ENCODE results near the gene SKOR1. TPM values are rescaled to one million over a fixed set of nuclear protein-coding genes. Genes with fewer than 3 reads are reported as not detected.

Gene SKOR1, protein sequence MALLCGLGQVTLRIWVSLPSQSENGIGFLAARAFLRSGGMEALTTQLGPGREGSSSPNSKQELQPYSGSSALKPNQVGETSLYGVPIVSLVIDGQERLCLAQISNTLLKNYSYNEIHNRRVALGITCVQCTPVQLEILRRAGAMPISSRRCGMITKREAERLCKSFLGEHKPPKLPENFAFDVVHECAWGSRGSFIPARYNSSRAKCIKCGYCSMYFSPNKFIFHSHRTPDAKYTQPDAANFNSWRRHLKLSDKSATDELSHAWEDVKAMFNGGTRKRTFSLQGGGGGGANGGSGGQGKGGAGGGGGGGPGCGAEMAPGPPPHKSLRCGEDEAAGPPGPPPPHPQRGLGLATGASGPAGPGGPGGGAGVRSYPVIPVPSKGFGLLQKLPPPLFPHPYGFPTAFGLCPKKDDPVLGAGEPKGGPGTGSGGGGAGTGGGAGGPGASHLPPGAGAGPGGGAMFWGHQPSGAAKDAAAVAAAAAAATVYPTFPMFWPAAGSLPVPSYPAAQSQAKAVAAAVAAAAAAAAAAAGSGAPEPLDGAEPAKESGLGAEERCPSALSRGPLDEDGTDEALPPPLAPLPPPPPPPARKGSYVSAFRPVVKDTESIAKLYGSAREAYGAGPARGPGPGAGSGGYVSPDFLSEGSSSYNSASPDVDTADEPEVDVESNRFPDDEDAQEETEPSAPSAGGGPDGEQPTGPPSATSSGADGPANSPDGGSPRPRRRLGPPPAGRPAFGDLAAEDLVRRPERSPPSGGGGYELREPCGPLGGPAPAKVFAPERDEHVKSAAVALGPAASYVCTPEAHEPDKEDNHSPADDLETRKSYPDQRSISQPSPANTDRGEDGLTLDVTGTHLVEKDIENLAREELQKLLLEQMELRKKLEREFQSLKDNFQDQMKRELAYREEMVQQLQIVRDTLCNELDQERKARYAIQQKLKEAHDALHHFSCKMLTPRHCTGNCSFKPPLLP
- 0.22 TPM in 2 replicates for total RNA-seq

DNA sequence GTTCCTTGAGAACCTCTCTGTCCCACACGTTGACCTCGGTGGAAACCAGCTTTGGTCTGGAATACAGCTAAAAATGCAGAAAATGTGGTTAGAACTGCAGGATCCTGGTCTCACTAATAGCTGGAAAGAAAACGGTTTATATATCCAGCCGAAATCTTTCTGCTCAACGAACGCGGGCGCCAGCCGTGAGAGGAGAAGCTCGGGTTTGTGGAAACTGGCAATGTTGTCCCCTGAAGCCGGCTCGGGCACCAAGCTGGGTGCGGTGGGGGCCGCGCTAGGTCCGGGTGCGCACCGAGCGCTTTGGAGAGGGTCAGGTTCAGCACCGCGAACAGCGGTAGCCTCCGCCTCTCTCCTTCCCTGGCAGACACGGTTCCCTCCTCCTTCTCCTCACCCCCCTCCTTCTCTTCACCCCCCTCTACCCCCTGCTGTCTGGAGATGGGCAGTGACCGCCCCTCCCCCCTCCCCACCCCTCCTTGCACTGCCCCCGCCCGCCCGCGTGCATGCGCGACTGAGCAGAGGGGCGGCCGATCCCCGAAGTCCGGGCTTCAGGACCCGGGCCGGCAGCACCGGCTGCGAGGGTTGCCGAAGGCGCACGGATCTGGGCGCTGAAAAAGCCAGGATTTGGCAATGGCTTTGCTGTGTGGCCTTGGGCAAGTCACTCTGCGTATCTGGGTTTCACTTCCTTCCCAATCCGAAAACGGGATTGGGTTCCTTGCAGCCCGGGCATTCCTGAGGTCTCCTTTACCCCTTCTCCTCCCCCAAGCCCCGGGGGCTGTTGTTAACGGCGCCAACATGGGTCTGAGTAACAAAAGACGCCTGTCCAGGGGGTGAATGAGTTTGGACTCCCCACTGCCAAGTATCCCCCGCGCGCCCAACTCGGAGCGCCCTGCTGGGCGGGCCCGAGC, at the start of gene SKOR1:
TSS of gene SKOR1 (plus strand) at position 534 of the 905 bp plus-strand sequence. CDS start at position 628, 94 bp downstream.
- intact Hi-C loops (cut with micrococcal nuclease), result loop anchor here (10.0 kb wide), 1 partner anchor 170 kb away; no protein-coding TSS in a partner anchor

DNA sequence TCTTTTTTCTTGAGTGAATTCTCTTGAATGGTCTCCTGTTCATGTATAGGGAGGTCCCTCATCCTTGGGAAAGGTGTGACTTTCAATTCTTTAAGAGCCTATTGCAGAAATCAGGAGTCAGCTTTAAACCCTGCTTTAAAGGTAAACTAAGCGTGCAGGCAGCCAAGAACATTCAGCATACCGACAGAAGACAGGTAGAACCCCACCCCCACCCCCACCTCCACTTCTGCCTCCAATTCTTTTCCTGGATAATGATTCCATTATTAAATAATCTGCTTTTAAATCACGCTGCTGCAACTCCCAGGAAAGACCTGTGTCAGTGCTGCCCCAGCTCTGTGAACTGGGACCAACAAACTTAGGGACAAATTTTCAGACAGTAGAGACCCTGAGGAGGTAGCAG, 49.3 kb upstream of the SKOR1 start:
- intact Hi-C loops (cut with micrococcal nuclease), result no loop called here

DNA sequence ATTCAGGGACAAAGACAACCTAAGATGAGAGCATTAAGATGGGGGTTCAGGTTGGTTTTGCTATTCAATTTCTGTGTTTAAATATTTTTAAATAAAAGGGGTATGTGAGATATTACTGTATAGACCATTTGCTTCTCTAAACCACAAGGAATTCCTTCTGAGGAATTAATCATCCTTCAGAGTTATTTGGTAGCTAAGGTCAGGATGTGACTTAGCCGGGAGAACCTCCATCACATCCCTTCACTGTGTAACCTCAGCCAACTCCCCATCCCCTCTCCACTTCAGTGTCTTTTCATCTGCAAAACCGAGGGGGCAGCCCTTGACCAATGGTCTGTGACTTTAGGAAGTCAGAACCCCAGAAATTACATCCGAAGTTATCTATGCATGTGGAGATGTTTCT, 48.7 kb upstream of the SKOR1 start:
- intact Hi-C loops (cut with micrococcal nuclease), result no loop called here

DNA sequence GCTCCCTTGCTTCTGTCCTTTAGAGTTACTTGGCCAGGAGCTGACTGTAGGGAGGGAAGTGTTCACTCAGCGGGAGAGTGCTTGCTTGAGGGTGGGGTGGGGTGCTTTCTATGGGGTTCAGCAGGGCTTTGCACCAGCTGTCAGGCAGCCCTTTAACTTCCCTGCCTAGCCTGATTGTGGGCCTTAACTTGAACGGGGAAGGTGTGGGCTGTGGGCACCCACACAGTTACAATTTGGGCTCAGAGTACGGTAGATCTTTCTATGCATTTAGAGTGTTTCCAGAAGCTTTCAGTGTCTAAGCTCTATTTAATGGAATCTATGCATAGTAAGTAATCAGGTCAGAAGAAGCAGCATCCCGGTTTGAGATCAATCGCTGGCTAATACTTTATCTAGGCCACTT, 48.2 kb upstream of the SKOR1 start:
- intact Hi-C loops (cut with micrococcal nuclease), result no loop called here

DNA sequence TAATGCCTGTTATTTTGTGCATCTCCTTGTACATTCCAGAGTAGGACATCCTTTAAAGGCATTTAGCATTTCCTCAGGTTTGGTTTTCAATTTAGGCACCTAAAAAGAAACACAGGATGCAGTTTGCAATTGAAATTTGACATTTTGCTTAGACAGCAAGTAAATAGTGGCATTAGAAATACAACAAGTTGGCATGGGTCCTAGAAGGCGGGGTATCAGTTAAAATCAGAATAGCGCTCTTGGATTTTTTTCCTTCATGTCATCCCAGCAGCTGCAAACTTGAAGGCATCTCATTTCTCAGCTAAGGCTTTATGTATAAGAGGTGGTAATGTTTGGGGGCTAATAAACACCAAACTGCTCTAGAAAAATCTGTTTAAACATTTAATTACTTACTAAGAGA, 47.5 kb upstream of the SKOR1 start:
- intact Hi-C loops (cut with micrococcal nuclease), result no loop called here

DNA sequence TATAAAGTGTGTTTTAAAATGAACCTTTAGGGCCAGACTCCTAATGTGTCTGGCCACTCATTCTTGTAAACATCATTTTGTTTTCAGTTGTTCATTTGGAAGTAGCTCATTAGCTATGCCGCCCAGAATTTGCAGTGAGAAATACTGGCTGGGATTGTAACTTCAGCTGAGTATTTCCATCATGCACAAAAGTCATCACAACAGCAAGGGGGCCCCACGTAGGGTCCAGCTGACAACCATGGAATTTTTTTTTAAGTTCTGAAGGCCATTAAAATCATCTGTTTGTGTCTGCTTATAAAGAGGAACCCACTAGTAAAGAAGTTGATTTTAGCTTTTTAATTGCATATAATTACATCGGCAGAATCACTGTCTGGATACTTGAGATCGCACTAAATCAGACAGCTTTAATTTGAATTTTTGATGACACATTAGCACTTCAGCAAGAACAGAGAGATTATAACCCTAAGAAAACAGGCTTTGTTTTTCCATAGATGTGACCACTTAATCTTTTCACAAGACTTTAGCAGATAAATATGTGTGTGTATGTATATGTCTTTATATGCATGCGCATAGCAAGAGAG, 46.3 kb upstream of the SKOR1 start:
- intact Hi-C loops (cut with micrococcal nuclease), result no loop called here

DNA sequence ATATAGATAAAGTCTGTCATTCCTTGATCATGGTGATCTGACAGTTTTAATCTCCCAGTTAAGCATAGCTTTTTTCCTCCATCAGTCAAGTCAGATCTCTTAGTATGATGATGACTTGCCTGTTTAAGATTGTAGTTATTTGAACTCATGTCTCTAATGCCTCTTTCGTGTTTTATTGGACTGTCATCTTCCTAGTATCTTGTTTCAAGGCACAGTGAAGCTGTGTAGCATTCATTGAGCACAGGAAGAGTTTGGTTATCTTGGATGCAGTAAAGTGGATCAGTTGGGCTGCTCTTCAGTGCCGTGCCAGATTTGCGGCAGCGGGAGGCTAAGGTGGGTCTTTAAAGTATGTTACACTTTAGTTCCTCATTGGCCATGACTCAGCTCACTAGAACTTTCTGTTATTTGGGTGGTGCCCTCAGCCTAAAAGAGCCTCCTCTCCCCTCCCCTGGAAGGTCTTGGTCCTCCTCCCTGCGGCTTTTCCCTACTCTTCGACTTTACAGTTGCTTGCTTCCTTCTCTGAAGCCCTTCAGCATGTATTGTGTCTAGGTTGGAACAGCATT, 45.7 kb upstream of the SKOR1 start:
- intact Hi-C loops (cut with micrococcal nuclease), result no loop called here

DNA sequence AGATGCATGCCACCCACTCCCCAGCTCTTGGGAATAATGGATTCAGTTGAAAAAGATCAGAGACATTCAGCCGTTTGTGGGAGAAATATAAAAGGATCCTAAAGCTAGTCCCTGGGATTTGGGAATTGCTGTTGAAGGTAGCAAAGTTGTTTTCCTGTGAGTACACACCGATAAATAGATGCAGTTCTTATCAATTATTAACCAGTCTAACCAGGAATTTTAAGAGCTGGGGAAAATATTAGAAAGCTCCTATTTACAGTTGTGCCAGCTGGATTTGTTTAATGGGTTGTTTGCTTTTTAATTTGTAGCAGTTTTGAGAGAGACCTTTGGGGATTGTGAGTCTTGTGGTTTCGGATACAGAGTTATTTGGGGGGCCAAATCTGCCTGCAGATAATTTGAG, 44.2 kb upstream of the SKOR1 start:
- intact Hi-C loops (cut with micrococcal nuclease), result no loop called here

DNA sequence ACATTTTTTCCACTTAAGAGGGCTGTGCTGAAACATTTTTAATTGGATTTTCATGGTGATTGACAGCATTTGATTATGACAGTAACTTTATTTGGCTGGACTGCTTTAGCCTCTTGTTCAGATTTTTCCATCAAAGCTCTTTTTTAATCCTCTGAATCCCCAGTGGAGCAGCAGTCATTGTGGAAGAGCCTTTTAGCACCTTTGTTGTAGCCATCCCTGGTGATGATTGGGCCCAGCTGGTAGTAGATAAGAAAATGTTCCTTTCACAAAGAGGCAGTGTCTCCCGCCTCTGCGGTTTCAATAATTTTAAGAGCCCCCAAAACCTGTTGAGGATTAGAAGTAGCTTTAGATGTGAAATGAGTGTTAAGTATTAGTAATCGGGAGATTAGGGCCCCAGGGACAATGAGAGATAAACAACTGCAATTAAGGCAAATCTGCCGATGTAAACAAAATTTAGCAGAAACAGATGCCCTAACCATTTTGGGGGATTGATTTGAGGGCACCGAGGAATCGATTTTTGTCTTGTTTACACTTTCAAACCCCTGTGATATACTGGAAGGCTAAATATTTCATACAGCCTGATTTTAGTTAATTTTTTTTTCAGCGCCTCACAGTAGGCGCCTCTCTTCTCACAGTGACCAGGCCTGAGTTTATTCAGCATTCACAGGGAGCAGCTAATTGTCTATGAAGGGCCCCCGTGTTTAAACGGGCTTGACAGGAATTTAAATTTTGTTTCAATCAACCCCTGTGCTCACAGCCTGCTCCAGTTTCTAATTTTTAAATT, 43.2 kb upstream of the SKOR1 start:
- intact Hi-C loops (cut with micrococcal nuclease), result no loop called here

DNA sequence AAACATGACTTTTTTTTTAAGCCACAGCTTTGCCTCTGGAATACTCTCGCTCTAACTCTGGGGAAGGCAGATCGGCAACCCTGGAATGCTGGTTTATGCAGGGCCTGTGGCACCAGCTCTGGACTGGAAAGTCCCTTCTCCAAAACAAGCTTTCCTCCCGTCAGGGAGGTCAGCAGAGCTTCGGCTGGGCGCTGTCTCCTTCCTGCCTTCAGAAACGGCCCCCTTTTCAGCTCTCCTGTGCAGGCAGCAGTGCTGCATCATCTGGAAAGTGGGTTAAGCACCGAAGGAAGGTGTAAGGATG, 42.7 kb upstream of the SKOR1 start:
- intact Hi-C loops (cut with micrococcal nuclease), result no loop called here

DNA sequence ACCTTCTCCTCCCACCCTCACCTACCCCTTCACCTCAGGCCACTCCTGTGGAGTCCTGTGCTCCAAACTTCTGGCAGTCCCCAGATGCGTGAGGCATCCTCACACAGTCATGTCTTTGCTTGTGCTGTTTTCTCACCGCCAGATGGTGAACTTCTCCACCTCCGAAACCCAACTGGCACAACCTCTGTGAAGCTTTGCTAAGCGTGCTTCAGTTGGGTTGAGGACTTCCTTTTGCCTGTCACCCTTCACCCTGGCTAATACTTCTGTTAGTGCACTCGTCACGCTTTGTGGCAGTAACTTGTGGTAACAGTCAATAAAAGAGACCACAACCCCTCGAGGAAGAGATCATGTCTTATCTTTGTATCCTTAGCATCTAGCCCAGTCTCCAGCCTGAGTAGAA, 42.0 kb upstream of the SKOR1 start:
- intact Hi-C loops (cut with micrococcal nuclease), result loop anchor here (1.0 kb wide), 1 partner anchor 52 kb away; no protein-coding TSS in a partner anchor

DNA sequence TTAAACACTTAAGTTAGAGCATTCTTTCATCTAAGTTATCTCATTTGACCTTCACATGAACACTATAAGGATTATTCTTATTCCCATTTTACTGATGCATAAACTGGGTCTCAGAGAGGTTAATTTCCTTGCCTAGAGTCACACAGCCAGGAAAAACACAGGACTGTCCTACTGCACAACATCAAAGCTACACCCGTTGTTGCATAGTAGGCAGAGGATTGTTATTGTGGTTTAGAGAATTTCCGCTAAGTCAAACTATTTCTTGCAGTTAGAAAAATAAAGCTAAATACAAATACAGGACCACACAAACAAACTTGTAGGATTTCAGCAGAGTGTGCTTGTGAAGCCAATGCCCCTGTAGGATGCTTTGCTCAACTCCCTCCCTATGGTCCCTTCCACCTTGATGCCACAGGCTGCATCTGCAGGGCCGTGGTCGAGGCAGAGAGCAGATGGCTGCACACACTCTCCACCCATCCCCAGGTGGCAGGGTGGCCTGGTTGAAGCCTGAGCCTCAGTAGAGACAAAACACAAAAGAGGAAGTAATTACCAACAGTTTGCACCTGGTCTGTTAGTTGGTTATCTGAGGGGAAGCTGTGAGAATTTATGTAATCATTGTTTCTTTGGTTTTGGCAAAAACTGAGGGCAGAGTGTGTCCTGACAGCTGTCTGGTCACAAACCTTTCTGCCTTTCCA, 41.1 kb upstream of the SKOR1 start:
- intact Hi-C loops (cut with micrococcal nuclease), result no loop called here

DNA sequence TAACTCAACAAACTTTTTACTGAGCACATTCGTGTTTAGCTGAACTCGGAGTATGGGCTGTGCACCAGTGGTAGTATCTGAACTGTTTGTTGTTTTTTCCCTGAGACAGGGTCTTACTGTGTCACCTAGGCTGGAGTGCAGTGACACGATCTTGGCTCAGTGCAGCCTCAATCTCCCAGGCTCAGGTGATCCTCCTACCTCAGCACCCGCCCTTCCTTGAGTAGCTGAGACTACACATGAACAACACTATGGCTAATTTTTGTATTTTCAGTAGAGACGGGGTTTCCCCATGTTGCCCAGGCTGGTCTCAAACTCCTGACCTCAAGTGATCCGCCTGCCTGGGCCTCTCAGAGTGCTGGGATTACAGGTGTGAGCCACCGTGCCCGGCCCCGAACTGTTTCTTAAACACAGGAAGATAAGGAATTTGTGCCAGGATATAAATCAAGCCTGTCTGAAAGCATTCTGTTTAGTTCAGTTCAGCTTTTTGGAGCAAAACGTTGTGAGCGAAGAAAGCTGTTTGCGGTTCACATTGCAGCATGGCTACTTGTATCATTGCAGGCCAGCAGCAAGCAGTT, 40.4 kb upstream of the SKOR1 start:
- intact Hi-C loops (cut with micrococcal nuclease), result no loop called here

DNA sequence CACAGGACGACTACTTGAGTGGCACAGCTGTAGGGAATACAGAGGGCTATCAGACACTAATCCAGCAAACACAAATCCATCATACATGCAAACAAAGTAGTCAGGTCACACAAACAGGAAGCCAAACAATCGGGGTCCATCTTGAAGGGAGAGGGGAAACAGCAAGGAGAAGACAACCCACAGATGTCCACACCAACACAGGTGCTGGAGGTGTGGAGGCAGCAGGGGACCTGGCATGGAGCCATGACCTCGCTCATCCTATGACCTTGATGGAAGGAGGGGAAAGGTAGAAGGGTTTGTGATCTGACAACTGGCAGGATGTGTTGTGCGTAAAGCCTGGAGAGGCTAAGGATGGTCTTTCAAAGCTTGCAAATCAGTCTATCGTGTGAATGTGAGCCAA, 39.9 kb upstream of the SKOR1 start:
- intact Hi-C loops (cut with micrococcal nuclease), result no loop called here

DNA sequence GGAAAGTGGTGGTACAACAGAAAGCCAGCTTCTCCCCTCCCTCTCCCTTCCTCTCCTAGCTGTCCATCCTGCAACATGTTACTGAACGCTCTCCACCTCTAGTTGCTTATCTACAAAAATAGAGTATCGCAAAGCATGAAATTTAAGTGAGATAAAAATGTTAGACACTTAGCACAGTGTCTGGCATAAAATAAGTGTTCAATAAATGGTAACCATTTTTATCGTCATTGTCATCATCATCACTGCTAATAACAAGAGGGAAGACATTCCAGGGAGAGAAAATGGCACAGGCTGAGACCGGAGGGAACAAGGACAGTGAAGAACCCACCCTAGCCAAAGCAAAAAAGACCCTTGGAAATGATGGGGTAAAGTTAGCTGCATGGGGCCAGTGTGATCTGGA, 38.7 kb upstream of the SKOR1 start:
- intact Hi-C loops (cut with micrococcal nuclease), result no loop called here

DNA sequence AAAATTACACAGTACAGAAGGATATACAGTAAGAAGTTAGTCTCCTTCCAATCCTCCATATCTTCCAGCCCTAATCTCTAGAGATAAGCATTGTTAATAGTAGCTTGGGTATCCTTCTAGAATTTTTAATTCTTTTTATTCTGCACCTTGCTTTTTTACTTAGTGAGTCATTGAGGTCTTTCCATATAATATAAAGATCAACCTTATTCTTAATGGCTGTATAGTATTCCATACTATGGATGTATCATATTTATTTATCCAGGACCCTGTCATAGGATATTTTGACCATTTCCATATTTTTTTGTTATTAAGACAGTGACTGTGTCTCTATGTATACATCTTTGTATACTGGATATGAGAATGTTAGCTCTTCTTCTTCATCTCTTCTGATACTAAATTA, 36.3 kb upstream of the SKOR1 start:
- intact Hi-C loops (cut with micrococcal nuclease), result no loop called here

DNA sequence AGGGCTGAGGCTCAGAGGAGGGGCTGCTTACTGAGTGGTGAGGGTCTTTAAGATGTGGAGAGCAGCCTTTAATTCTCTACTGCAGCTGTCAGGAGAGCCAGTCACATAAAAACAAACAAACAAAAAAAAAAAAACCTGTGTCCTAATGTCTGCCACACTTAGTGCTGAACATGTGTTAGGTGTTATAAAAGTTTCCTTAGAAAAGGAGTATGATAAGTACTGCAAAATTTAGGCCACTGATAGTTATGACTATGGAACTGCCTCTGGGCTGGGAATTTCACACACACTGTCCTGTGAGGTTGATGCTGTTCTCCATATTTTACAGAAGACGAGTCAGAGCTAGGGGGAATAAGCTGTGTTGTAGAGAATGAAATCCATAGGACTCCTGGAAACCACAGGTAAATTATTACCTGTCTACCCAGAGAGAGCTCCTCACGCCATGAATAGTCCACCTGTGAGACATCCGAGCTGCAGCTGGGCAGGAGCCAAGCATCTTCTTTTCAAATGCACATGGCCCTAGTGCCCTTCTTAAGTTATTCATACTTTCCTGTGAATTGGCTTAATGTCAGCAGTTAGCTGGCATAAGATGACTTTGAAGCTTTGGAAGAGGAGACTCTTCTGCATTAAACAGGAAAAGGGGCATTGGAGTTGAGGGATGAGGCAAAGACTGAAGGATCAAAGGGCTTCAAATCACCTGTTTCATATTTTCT, 34.5 kb upstream of the SKOR1 start:
- intact Hi-C loops (cut with micrococcal nuclease), result no loop called here

DNA sequence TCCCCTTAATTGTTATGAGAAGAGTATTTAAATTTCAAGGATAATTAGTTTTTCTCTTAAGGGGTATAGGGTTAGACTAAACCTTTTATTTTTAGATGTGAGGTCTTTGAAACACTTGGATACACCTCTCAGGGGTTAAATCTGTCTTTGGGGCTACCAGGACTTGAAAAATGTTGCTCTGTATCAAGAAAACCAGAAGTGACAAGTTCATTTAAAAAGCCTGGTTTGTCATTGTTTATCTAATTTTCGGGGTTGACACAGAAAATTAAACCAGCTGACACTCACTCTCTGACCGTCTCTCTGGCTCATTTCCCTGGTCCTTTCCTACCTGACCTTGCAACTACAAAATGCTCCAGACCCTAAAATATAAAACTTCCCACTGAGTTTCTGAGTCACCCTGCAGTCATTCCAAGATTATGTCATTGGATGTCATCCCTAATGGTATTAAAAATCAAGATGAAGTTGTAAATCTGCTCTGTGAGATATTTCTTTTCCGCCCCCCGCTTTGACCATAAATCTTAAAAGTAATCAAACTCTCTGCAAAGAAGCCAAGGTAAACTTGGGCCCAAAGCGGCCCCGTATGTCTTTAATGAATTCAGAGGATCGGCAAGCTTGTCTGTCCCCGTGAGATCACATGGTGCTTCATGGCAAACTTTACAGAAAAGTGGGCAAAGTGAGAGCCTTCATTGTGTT, 32.9 kb upstream of the SKOR1 start:
- intact Hi-C loops (cut with micrococcal nuclease), result no loop called here

All from T-helper 1 cell treated with Interleukin-12 subunit alpha and Interleukin-12 subunit beta and Interleukin-4 antibody, amounts not matched to agents 30 ng/mL and 1 ng/mL, for 36 hours (primary cell).